ENCODE data around the gene RAD52. TPM values are rescaled to one million over a fixed set of nuclear protein-coding genes. Genes with fewer than 3 reads are reported as not detected.

Gene RAD52
- total RNA-seq, 1 experiment from 2014 or later = 16.4 TPM

- in situ Hi-C loops (cut with HindIII; ENCODE audit: low pct_unique_long_range_greater_than_20kb, low sequenced_read_pairs) = no loop called here
These were observed 45.5 kb downstream of the RAD52 start for GRCh38 chr12:904010-904414.

GRCh38 chr12:903055-903454, 46.4 kb downstream of the RAD52 start:
- DNase-seq (ENCODE audit: low read depth, low spot score) = no peak
- in situ Hi-C loops (cut with HindIII; ENCODE audit: low pct_unique_long_range_greater_than_20kb, low sequenced_read_pairs) = no loop called here

More at GRCh38 chr12:904010-904414, 45.5 kb downstream of the RAD52 start:
- DNase-seq (ENCODE audit: low read depth, low spot score) = no peak

GRCh38 chr12:902581-902980, 46.9 kb downstream of the RAD52 start:
- no peak for DNase-seq (ENCODE audit: low read depth, low spot score)
- in situ Hi-C loops (cut with HindIII; ENCODE audit: low pct_unique_long_range_greater_than_20kb, low sequenced_read_pairs) = no loop called here

GRCh38 chr12:897386-897785, 52.1 kb downstream of the RAD52 start:
- DNase-seq (ENCODE audit: low read depth, low spot score) = no peak
- in situ Hi-C loops (cut with HindIII; ENCODE audit: low pct_unique_long_range_greater_than_20kb, low sequenced_read_pairs) = no loop called here

DNA sequence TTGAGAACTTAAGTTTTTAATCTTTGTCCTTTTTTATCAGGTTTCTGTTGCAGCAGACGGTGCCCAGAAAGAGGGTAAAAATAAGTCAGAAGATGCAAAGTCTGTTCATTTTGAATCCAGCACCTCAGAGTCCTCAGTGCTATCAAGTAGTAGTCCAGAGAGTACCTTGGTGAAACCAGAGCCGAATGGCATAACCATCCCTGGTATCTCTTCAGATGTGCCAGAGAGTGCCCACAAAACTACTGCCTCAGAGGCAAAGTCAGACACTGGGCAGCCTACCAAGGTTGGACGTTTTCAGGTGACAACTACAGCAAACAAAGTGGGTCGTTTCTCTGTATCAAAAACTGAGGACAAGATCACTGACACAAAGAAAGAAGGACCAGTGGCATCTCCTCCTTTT, 53.5 kb downstream of the RAD52 start:
- in situ Hi-C loops (cut with HindIII; ENCODE audit: low pct_unique_long_range_greater_than_20kb, low sequenced_read_pairs) = no loop called here

DNA sequence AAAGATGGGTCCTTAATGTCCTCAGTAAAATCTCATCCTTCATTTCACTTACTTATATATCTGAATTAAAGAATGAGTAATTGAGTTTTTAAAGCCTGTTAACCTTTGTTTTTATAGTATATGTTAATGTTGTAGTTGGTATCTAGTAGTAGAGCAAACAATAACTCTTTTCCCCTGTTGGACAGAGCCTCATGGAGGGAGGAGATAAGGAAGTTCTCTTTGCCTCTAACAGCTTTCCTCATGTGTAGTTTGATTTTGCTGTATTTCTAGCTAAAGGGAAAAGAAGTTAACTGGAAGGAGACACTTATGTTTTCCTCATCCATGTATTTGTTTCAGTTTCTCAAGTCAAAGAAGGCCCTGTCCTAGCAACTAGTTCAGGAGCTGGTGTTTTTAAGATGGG, 55.3 kb downstream of the RAD52 start:
- no peak for DNase-seq (ENCODE audit: low read depth, low spot score)
- in situ Hi-C loops (cut with HindIII; ENCODE audit: low pct_unique_long_range_greater_than_20kb, low sequenced_read_pairs) = no loop called here

More for the DNA sequence above, 53.5 kb downstream of the RAD52 start:
- DNase-seq (ENCODE audit: low read depth, low spot score) = no peak

- no peak for DNase-seq (ENCODE audit: low read depth, low spot score)
- in situ Hi-C loops (cut with HindIII; ENCODE audit: low pct_unique_long_range_greater_than_20kb, low sequenced_read_pairs) = no loop called here
These were observed 63.3 kb downstream of the RAD52 start for GRCh38 chr12:886206-886605.

DNA sequence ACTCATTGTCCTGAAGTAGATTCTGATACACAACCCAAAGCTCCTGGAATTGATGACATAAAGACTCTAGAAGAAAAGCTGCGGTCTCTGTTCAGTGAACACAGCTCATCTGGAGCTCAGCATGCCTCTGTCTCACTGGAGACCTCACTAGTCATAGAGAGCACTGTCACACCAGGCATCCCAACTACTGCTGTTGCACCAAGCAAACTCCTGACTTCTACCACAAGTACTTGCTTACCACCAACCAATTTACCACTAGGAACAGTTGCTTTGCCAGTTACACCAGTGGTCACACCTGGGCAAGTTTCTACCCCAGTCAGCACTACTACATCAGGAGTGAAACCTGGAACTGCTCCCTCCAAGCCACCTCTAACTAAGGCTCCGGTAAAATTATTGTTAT, 63.8 kb downstream of the RAD52 start:
- no peak for DNase-seq (ENCODE audit: low read depth, low spot score)
- in situ Hi-C loops (cut with HindIII; ENCODE audit: low pct_unique_long_range_greater_than_20kb, low sequenced_read_pairs) = no loop called here

- in situ Hi-C loops (cut with HindIII; ENCODE audit: low pct_unique_long_range_greater_than_20kb, low sequenced_read_pairs) = no loop called here
- no peak for DNase-seq (ENCODE audit: low read depth, low spot score)
These were observed 64.6 kb downstream of the RAD52 start for GRCh38 chr12:884746-885414.

GRCh38 chr12:880656-881055, 68.8 kb downstream of the RAD52 start:
- no peak for DNase-seq (ENCODE audit: low read depth, low spot score)
- in situ Hi-C loops (cut with HindIII; ENCODE audit: low pct_unique_long_range_greater_than_20kb, low sequenced_read_pairs) = no loop called here

DNA sequence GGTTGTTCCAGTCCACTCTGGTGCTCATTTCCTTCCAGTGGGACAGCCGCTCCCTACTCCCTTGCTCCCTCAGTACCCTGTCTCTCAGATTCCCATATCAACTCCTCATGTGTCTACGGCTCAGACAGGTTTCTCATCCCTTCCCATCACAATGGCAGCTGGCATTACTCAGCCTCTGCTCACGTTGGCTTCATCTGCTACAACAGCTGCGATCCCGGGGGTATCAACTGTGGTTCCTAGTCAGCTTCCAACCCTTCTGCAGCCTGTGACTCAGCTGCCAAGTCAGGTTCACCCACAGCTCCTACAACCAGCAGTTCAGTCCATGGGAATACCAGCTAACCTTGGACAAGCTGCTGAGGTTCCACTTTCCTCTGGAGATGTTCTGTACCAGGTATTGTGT, 69.9 kb downstream of the RAD52 start:
- in situ Hi-C loops (cut with HindIII; ENCODE audit: low pct_unique_long_range_greater_than_20kb, low sequenced_read_pairs) = no loop called here
- DNase-seq (ENCODE audit: low read depth, low spot score) = no peak

GRCh38 chr12:873954-874353, 75.5 kb downstream of the RAD52 start:
- DNase-seq (ENCODE audit: low read depth, low spot score) = no peak
- in situ Hi-C loops (cut with HindIII; ENCODE audit: low pct_unique_long_range_greater_than_20kb, low sequenced_read_pairs) = no loop called here

DNA sequence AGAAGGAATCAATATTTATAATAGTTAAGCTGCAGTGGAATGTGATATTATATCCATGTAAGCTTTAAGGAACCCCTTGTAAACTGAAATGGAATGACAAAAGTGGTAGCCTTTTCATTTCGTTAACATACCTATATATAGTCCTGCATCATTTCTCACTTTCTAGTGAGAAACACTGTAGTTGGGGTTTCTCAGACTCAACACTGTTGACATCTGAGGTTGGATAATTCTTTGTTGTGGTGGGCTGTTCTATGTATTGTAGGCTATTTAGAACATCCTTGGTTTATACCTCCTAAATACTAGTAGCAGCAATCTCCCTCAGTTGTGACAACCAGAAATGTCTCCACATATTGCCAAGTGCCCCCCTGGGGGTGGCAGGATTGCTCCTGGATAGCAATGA, 79.1 kb downstream of the RAD52 start:
- in situ Hi-C loops (cut with HindIII; ENCODE audit: low pct_unique_long_range_greater_than_20kb, low sequenced_read_pairs) = no loop called here
- DNase-seq (ENCODE audit: low read depth, low spot score) = no peak

GRCh38 chr12:868722-869121, 80.8 kb downstream of the RAD52 start:
- in situ Hi-C loops (cut with HindIII; ENCODE audit: low pct_unique_long_range_greater_than_20kb, low sequenced_read_pairs) = no loop called here

GRCh38 chr12:867905-868304, 81.6 kb downstream of the RAD52 start:
- in situ Hi-C loops (cut with HindIII; ENCODE audit: low pct_unique_long_range_greater_than_20kb, low sequenced_read_pairs) = no loop called here
- DNase-seq (ENCODE audit: low read depth, low spot score) = no peak

More at GRCh38 chr12:868722-869121, 80.8 kb downstream of the RAD52 start:
- DNase-seq (ENCODE audit: low read depth, low spot score) = no peak

- DNase-seq (ENCODE audit: low read depth, low spot score) = no peak
- in situ Hi-C loops (cut with HindIII; ENCODE audit: low pct_unique_long_range_greater_than_20kb, low sequenced_read_pairs) = no loop called here
These were observed 83.9 kb downstream of the RAD52 start for GRCh38 chr12:865614-866013.

- DNase-seq (ENCODE audit: low read depth, low spot score) = no peak
- in situ Hi-C loops (cut with HindIII; ENCODE audit: low pct_unique_long_range_greater_than_20kb, low sequenced_read_pairs) = no loop called here
These were observed 86.2 kb downstream of the RAD52 start for GRCh38 chr12:863285-863684.

DNA sequence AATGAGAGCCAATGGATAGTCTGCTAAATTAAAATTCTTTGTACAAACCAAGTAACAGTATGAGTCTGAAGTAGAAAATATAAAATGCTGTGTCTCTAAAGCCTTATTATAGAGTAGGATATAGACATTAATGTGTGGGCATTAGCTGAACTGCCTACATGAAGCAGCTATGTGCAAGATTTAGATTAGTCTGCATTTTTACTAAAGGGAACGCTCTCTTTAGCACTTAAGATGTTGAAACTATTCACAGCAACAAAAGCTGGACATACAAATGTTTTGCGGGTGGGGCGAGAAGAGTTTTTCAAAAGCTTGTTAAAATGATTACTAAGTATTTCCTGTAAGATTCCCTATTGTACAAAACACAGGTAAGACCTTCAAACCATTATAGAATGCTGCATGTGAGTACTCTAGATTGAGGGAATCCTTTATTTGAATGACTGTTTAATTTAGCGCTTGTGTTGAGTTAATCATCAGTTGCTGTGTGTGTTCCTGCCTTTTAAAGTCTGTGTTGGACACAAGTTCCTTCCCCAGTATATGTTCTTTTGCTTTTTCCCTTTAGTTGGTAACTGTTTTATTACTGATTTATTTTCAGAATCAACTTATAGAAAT, 87.1 kb downstream of the RAD52 start:
- in situ Hi-C loops (cut with HindIII; ENCODE audit: low pct_unique_long_range_greater_than_20kb, low sequenced_read_pairs) = no loop called here
- no peak for DNase-seq (ENCODE audit: low read depth, low spot score)
